Activated CD4-positive, alpha-beta T cell treated with anti-CD3 and anti-CD28 coated beads, Interleukin-10, Interleukin-2, amounts not matched to agents 100 ng/mL and 50 ng/mL, durations not matched to agents 16 hours and 8 hours (primary cell): Measurements from ENCODE around the gene COLQ.
"Not testable (repeated sequence)": the region's sequence is repeated elsewhere in the genome, so short reads cannot be mapped to it uniquely, and the experiment has no call there.

Experiments used
- DNase-seq: peaks from one replicate; pipeline ENCODE4 v3.0.0-alpha.2; 2020

COLQ gene

GRCh38 chr3:15521573-15521965 is at the start of gene COLQ:
COLQ (minus strand) TSS chr3:15521706; CDS start chr3:15521625, 81 bp downstream.
- no peak for DNase-seq

GRCh38 chr3:15563190-15563589 is 41.7 kb upstream of the COLQ start:
- no peak for DNase-seq

GRCh38 chr3:15562560-15562959 is 41.1 kb upstream of the COLQ start:
- DNase-seq, result no peak

- DNase-seq, result no peak
Observed at GRCh38 chr3:15558581-15558980, 37.1 kb upstream of the COLQ start.

- peak; percentile 79 for DNase-seq
Observed at GRCh38 chr3:15557511-15557946, 36.0 kb upstream of the COLQ start.

GRCh38 chr3:15556512-15556911 is 35.0 kb upstream of the COLQ start:
- DNase-seq, result peak; percentile 40

- DNase-seq, result no peak
Observed at GRCh38 chr3:15553749-15554148, 32.2 kb upstream of the COLQ start.

GRCh38 chr3:15551902-15552301 is 30.4 kb upstream of the COLQ start:
- no peak for DNase-seq

GRCh38 chr3:15549846-15550245 is 28.3 kb upstream of the COLQ start:
- DNase-seq, result no peak

- no peak for DNase-seq
Observed at GRCh38 chr3:15542614-15543013, 21.1 kb upstream of the COLQ start.

- no peak for DNase-seq
Observed at GRCh38 chr3:15541371-15541770, 19.9 kb upstream of the COLQ start.

GRCh38 chr3:15539066-15539465 is 17.6 kb upstream of the COLQ start:
- no peak for DNase-seq

- DNase-seq, result peak; percentile 14
Observed at GRCh38 chr3:15538345-15538744, 16.8 kb upstream of the COLQ start.

- peak; percentile 26 for DNase-seq
Observed at GRCh38 chr3:15536856-15537255, 15.3 kb upstream of the COLQ start.

- peak; percentile 69 for DNase-seq
Observed at GRCh38 chr3:15535732-15536131, 14.2 kb upstream of the COLQ start.

GRCh38 chr3:15532614-15533013 is 11.1 kb upstream of the COLQ start:
- DNase-seq, result not testable (repeated sequence)

GRCh38 chr3:15531346-15531745 is 9.8 kb upstream of the COLQ start:
- DNase-seq, result no peak

GRCh38 chr3:15528854-15529537 is 7.5 kb upstream of the COLQ start:
- DNase-seq, result no peak

- no peak for DNase-seq
Observed at GRCh38 chr3:15527031-15527459, 5.5 kb upstream of the COLQ start.

GRCh38 chr3:15525790-15526189 is 4.3 kb upstream of the COLQ start:
- no peak for DNase-seq

GRCh38 chr3:15523660-15524417 is 2.3 kb upstream of the COLQ start:
- DNase-seq, result no peak

- no peak for DNase-seq
Observed at GRCh38 chr3:15522016-15522415, 510 bp upstream of the COLQ start.

- no peak for DNase-seq
Observed at GRCh38 chr3:15520804-15521572, 518 bp downstream of the COLQ start.

- no peak for DNase-seq
Observed at GRCh38 chr3:15520185-15520584, 1.3 kb downstream of the COLQ start.
